IMR-90 (cell line): ENCODE results near the gene DGKE. TPM values are rescaled to one million over a fixed set of nuclear protein-coding genes. Genes with fewer than 3 reads are reported as not detected.

Experiments used
- ATAC-seq: fragments of 200-7000 bp; cut with Tn5 transposase; 2 replicates; pipeline ENCODE4 v1.9.1; 2020; ENCODE audit warnings: low read depth, mild to moderate bottlenecking, moderate library complexity
- BruUV-seq: library from RNA; stranded (reverse); fragments of 400-500 nt; replicated peaks from 2 replicates; lab custom pipeline; 2021; lab: Mats Ljungman, UMichigan
- CTCF ChIA-PET: fragments of 300-600 bp; formaldehyde crosslinking; extraction: SDS; loops from one replicate; lab custom pipeline; 2021; ENCODE audit warnings: antibody characterized with exemption; lab: Yijun Ruan, JAX
- POLR2A ChIA-PET: fragments of 300-600 bp; sonication (Branson Sonifier 250); formaldehyde crosslinking; loops from one replicate; lab custom pipeline; 2022; ENCODE audit warnings: antibody characterized with exemption; ENCODE audit not compliant: unreplicated experiment; lab: Charles Lee
- DNase-seq: peaks from one replicate; pipeline ENCODE4 v3.0.0; 2013
- H2AFZ ChIP-seq: replicated peaks from 2 replicates; pipeline ENCODE3; 2013; ENCODE audit warnings: low read length, mild to moderate bottlenecking; ENCODE audit not compliant: poor library complexity
- H2AK5ac ChIP-seq: 2 replicates; pipeline ENCODE4 v1.6.1; 2013; ENCODE audit warnings: low read depth, low read length, inconsistent platforms
- H2AK9ac ChIP-seq: replicated peaks from 2 replicates; pipeline ENCODE3; 2013; ENCODE audit warnings: mild to moderate bottlenecking, low read depth, low read length, moderate library complexity; ENCODE audit not compliant: poor library complexity
- H2BK120ac ChIP-seq: 2 replicates; pipeline ENCODE4 v1.6.1; 2013; ENCODE audit warnings: low read depth, low read length, inconsistent platforms
- H2BK15ac ChIP-seq: 3 replicates; pipeline ENCODE4 v1.6.1; 2013; ENCODE audit warnings: low read depth, low read length, inconsistent platforms
- H2BK20ac ChIP-seq: 2 replicates; pipeline ENCODE4 v1.6.1; 2013; ENCODE audit warnings: low read depth, mild to moderate bottlenecking, inconsistent platforms, low read length, moderate library complexity
- H2BK5ac ChIP-seq: 2 replicates; pipeline ENCODE4 v1.6.1; 2013; ENCODE audit warnings: mild to moderate bottlenecking, low read depth, low read length, inconsistent platforms; ENCODE audit not compliant: poor library complexity, severe bottlenecking
- H3K14ac ChIP-seq: replicated peaks from 2 replicates; pipeline ENCODE4 v1.6.1; 2013; ENCODE audit warnings: low read depth, low read length, inconsistent platforms
- H3K18ac ChIP-seq: 2 replicates; pipeline ENCODE4 v1.6.1; 2013; ENCODE audit warnings: low read depth, low read length, control low read depth
- H3K23ac ChIP-seq: 2 replicates; pipeline ENCODE4 v1.6.1; 2013; ENCODE audit warnings: low read depth, low read length, inconsistent platforms
- H3K27ac ChIP-seq: 2 replicates; pipeline ENCODE4 v1.5.1; 2013; ENCODE audit warnings: mild to moderate bottlenecking, control low read depth, low read length; ENCODE audit not compliant: insufficient read depth
- H3K27me3 ChIP-seq: 2 replicates; pipeline ENCODE4 v1.6.1; 2013; ENCODE audit warnings: low read length; ENCODE audit not compliant: control insufficient read depth, insufficient read depth
- H3K36me3 ChIP-seq: 2 replicates; pipeline ENCODE4 v1.6.1; 2013; ENCODE audit warnings: low read length, mixed read lengths; ENCODE audit not compliant: control insufficient read depth, insufficient read depth
- H3K4ac ChIP-seq: 2 replicates; pipeline ENCODE4 v1.6.1; 2013; ENCODE audit warnings: low read depth, low read length, inconsistent platforms
- H3K4me1 ChIP-seq: 2 replicates; pipeline ENCODE4 v1.6.1; 2013; ENCODE audit warnings: low read length, mixed read lengths; ENCODE audit not compliant: control insufficient read depth, insufficient read depth
- H3K4me2 ChIP-seq: 2 replicates; pipeline ENCODE4 v1.6.1; 2013; ENCODE audit warnings: low read depth, mild to moderate bottlenecking, control low read depth, low read length, moderate library complexity
- H3K4me3 ChIP-seq: 2 replicates; pipeline ENCODE4 v1.5.1; 2013; ENCODE audit warnings: low read depth, mild to moderate bottlenecking, control low read depth, low read length, moderate library complexity; ENCODE audit not compliant: insufficient read depth
- H3K56ac ChIP-seq: 2 replicates; pipeline ENCODE4 v1.6.1; 2013; ENCODE audit warnings: low read length, inconsistent platforms; ENCODE audit not compliant: insufficient read depth; ENCODE audit errors: extremely low read depth
- H3K79me1 ChIP-seq, 2 experiments: 2 replicates each; pipeline ENCODE4 v1.6.1; 2013; ENCODE audit warnings: low read length in 2 of 2, inconsistent platforms in 1 of 2, low read depth in 1 of 2
- H3K9ac ChIP-seq: 2 replicates; pipeline ENCODE4 v1.6.1; 2013; ENCODE audit warnings: low read depth, low read length, control low read depth
- H3K9me1 ChIP-seq: 2 replicates; pipeline ENCODE4 v1.6.1; 2013; ENCODE audit warnings: low read length, inconsistent platforms; ENCODE audit not compliant: insufficient read depth
- H3K9me3 ChIP-seq: 2 replicates; pipeline ENCODE4 v1.6.1; 2013; ENCODE audit warnings: low read length; ENCODE audit not compliant: control insufficient read depth, insufficient read depth
- H4K20me1 ChIP-seq: 2 replicates; pipeline ENCODE4 v1.6.1; 2013; ENCODE audit warnings: low read length, inconsistent platforms; ENCODE audit not compliant: insufficient read depth
- H4K5ac ChIP-seq: 2 replicates; pipeline ENCODE4 v1.6.1; 2013; ENCODE audit warnings: mild to moderate bottlenecking, low read depth, low read length, control low read depth
- H4K8ac ChIP-seq, 2 experiments: 2 replicates each; pipeline ENCODE4 v1.6.1; 2013; ENCODE audit warnings: low read depth in 2 of 2, low read length in 2 of 2, control low read depth in 1 of 2, inconsistent platforms in 1 of 2
- H4K91ac ChIP-seq: 2 replicates; pipeline ENCODE4 v1.6.1; 2013; ENCODE audit warnings: low read depth, low read length, inconsistent platforms; ENCODE audit not compliant: insufficient read depth
- CEBPB ChIP-seq: IDR thresholded peaks from 2 replicates; pipeline ENCODE4 v1.6.1; 2012; ENCODE audit warnings: low read depth, low read length, improper control_type of control experiment
- CHD1 ChIP-seq: IDR thresholded peaks from 2 replicates; pipeline ENCODE4 v1.6.1; 2012; ENCODE audit warnings: low read depth, low read length, improper control_type of control experiment
- FOS ChIP-seq: fragments of 150-350 bp; IDR thresholded peaks from 2 replicates; pipeline ENCODE4 v1.6.1; 2016; ENCODE audit warnings: low read depth, low read length
- MAFK ChIP-seq: IDR thresholded peaks from 2 replicates; pipeline ENCODE4 v1.6.1; 2012; ENCODE audit warnings: low read depth, low read length, improper control_type of control experiment
- MAZ ChIP-seq: IDR thresholded peaks from 2 replicates; pipeline ENCODE4 v1.6.1; 2012; ENCODE audit warnings: low read depth, mild to moderate bottlenecking, low read length, improper control_type of control experiment, moderate library complexity, borderline replicate concordance
- MXI1 ChIP-seq: IDR thresholded peaks from 2 replicates; pipeline ENCODE4 v1.6.1; 2012; ENCODE audit warnings: low read depth, mild to moderate bottlenecking, low read length, moderate library complexity, borderline replicate concordance
- NFE2L2 ChIP-seq: fragments of 150-350 bp; IDR thresholded peaks from 2 replicates; pipeline ENCODE4 v1.6.1; 2016; ENCODE audit warnings: low read depth, mild to moderate bottlenecking, low read length
- POLR2A ChIP-seq: IDR thresholded peaks from 2 replicates; pipeline ENCODE4 v1.6.1; 2012; ENCODE audit warnings: mild to moderate bottlenecking, low read depth, low read length
- RAD21 ChIP-seq: IDR thresholded peaks from 2 replicates; pipeline ENCODE4 v1.6.1; 2012; ENCODE audit warnings: low read length, improper control_type of control experiment
- RCOR1 ChIP-seq: IDR thresholded peaks from 2 replicates; pipeline ENCODE4 v1.6.1; 2012; ENCODE audit warnings: mild to moderate bottlenecking, low read length, improper control_type of control experiment; ENCODE audit not compliant: insufficient replicate concordance
- RFX5 ChIP-seq: IDR thresholded peaks from 2 replicates; pipeline ENCODE4 v1.8.0; 2012; ENCODE audit warnings: low read depth, mild to moderate bottlenecking, low read length, moderate library complexity
- SMC3 ChIP-seq: fragments of 150-350 bp; IDR thresholded peaks from 2 replicates; pipeline ENCODE4 v1.6.1; 2016; ENCODE audit warnings: low read depth, mild to moderate bottlenecking, antibody characterized with exemption, low read length, moderate library complexity
- WGBS, 2 experiments: methylation state at CpG; one replicate each; pipeline versions ENCODE4 v1.1.5 to v1.1.7; 2013; ENCODE audit warnings: missing lambda C conversion rate in 2 of 2; ENCODE audit not compliant: insufficient read length in 1 of 2; ENCODE audit errors: extremely low coverage in 2 of 2; 5-methylcytosine and 5-hydroxymethylcytosine counted together
- dilution Hi-C: fragments of 300-500 bp; cut with HindIII; formaldehyde crosslinking; loops from one replicate; pipeline ENCODE4 v1.14.3; 2018; ENCODE audit warnings: low sequenced_read_pairs; ENCODE audit not compliant: unreplicated experiment
- in situ Hi-C: fragments of 300-500 bp; cut with MboI; formaldehyde crosslinking; loops from 3 replicates; pipeline ENCODE4 v1.14.3; 2019; ENCODE audit warnings: low sequenced_read_pairs, inconsistent platforms, mixed read lengths
- intact Hi-C: fragments of 100-400 bp; cut with micrococcal nuclease; formaldehyde crosslinking; loops from 2 replicates; pipeline ENCODE4 v1.10.0; 2022
- polyA plus RNA-seq, 3 experiments: library from polyadenylated mRNA; depleted of rRNA; stranded (reverse); fragments of >200 nt; gene quantifications; 2 replicates each; pipeline ENCODE4 v1.2.3, GENCODE V29; 2012; ENCODE audit warnings: low replicate concordance in 1 of 3
- total RNA-seq: library from RNA; depleted of rRNA; stranded (reverse); fragments of >200 nt; gene quantifications from 2 replicates; pipeline ENCODE4 v1.2.3, GENCODE V29; 2012
- TF ChIP-seq, protein P1 (sequence below): fragments of 150-350 bp; IDR thresholded peaks from 2 replicates; pipeline ENCODE4 v1.6.1; 2017; ENCODE audit warnings: mild to moderate bottlenecking, antibody characterized with exemption, low read length, low read depth
- TF ChIP-seq, protein P2 (sequence below): fragments of 150-350 bp; IDR thresholded peaks from 2 replicates; pipeline ENCODE4 v1.6.1; 2016; ENCODE audit warnings: low read depth, mild to moderate bottlenecking, low read length, moderate library complexity, borderline replicate concordance
- TF ChIP-seq, protein P3 (sequence below): conservative IDR thresholded peaks from 2 replicates; pipeline ENCODE4 v1.5.1; 2012; ENCODE audit warnings: mild to moderate bottlenecking, low read depth, low read length, improper control_type of control experiment

DGKE gene
- total and polyA plus RNA-seq, 2 of the 4 experiments (the other 2 are of a cell fraction) = 3.9 to 5.0 TPM

DNA sequence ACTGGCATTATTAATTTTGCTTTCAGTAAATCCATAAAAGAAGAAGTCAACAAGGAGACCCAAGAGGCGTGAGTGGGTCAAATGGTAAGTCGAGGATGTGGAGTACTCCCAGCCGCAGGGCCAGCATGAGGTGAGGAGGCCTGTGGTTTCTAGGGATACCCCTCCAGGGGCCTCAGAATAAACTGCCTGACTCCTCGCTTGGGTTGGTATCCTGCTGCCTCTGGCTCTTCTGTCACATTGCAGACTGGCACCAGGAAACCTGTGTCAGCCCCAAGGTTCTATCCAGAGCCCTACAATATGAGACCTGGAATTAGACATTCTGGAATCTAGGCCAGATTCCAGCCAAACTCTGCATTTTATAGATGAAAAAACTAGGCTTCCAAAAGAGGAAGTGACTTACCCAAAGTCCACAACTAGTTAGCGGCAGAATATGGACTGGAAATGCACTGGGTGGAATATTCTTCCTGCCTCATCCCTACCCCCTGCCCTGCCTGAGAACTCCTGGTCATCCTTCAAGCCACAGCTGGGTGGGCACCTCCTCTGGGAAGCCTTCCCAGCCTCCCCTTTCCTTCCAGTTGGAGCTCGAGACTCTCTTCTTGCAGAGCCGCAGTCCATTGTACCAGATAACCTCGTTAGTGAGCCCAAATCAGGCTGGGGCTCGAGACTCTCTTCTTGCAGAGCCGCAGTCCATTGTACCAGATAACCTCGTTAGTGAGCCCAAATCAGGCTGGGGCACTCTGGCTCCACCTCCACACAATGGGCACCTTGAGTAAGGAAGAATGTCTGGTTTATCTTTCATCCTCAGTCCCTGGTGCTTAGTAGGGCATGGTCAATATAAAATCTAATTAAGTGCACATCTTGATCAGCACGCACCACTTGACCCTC, 22.8 kb upstream of the DGKE start:
- H3K9me3 ChIP-seq = no peaks in the 10 kb centered on the region
- ATAC-seq = no peak
- no peak for DNase-seq
- no peaks in the 10 kb centered on the region for H3K27me3 ChIP-seq
- H4K20me1 ChIP-seq = no peaks in the 10 kb centered on the region
- no peak overlapping the region for H3K18ac ChIP-seq
- no peak overlapping the region for H3K56ac ChIP-seq
- H2AK5ac ChIP-seq = no peak overlapping the region
- H3K4me2 ChIP-seq = no peak overlapping the region
- H3K23ac ChIP-seq = no peak overlapping the region
- H2BK20ac ChIP-seq = no peak overlapping the region
- in situ Hi-C loops (no loop called here), dilution Hi-C loops (no loop called here), intact Hi-C loops (no loop called here)
- no peak overlapping the region for H4K8ac ChIP-seq
- WGBS, 2 experiments = 97% methylated on average over 5 of the region's 12 CpGs; no CpG with 5 or more reads in 1 of the 2 experiments
- no peak overlapping the region for H3K4me3 ChIP-seq
- H2AFZ ChIP-seq = no peak overlapping the region
- peaks cover 4% of the 10 kb centered on the region for H3K4me1 ChIP-seq
- no peak overlapping the region for H3K9ac ChIP-seq
- H3K36me3 ChIP-seq = no peaks in the 10 kb centered on the region
- H3K9me1 ChIP-seq = peaks cover 19% of the 10 kb centered on the region; the same call in 1 of the 2 replicates
- H3K14ac ChIP-seq = no peak overlapping the region
- no peak overlapping the region for H2AK9ac ChIP-seq
- no peaks in the 10 kb centered on the region for H3K79me1 ChIP-seq
- no peak overlapping the region for H2BK15ac ChIP-seq
- no peak overlapping the region for H3K27ac ChIP-seq
- CTCF ChIA-PET = no interaction called here
- BruUV-seq = no TSS peak
- POLR2A ChIA-PET = no interaction called here
- no peak overlapping the region for H2BK5ac ChIP-seq
- no peak overlapping the region for H3K4ac ChIP-seq
- H4K91ac ChIP-seq = no peak overlapping the region
- no peak overlapping the region for H4K5ac ChIP-seq
- no peak overlapping the region for H2BK120ac ChIP-seq
- TF ChIP-seq MXI1 (no peak), MAFK (no peak), RAD21 (no peak), SMC3 (no peak), NFE2L2 (no peak), RCOR1 (no peak), POLR2A (no peak), MAZ (no peak), CEBPB (no peak), FOS (no peak), CHD1 (no peak), RFX5 (no peak)
- TF ChIP-seq, protein P1, sequence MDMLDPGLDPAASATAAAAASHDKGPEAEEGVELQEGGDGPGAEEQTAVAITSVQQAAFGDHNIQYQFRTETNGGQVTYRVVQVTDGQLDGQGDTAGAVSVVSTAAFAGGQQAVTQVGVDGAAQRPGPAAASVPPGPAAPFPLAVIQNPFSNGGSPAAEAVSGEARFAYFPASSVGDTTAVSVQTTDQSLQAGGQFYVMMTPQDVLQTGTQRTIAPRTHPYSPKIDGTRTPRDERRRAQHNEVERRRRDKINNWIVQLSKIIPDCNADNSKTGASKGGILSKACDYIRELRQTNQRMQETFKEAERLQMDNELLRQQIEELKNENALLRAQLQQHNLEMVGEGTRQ = no peak
- TF ChIP-seq, protein P2, sequence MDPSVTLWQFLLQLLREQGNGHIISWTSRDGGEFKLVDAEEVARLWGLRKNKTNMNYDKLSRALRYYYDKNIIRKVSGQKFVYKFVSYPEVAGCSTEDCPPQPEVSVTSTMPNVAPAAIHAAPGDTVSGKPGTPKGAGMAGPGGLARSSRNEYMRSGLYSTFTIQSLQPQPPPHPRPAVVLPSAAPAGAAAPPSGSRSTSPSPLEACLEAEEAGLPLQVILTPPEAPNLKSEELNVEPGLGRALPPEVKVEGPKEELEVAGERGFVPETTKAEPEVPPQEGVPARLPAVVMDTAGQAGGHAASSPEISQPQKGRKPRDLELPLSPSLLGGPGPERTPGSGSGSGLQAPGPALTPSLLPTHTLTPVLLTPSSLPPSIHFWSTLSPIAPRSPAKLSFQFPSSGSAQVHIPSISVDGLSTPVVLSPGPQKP = no peak
- TF ChIP-seq, protein P3, sequence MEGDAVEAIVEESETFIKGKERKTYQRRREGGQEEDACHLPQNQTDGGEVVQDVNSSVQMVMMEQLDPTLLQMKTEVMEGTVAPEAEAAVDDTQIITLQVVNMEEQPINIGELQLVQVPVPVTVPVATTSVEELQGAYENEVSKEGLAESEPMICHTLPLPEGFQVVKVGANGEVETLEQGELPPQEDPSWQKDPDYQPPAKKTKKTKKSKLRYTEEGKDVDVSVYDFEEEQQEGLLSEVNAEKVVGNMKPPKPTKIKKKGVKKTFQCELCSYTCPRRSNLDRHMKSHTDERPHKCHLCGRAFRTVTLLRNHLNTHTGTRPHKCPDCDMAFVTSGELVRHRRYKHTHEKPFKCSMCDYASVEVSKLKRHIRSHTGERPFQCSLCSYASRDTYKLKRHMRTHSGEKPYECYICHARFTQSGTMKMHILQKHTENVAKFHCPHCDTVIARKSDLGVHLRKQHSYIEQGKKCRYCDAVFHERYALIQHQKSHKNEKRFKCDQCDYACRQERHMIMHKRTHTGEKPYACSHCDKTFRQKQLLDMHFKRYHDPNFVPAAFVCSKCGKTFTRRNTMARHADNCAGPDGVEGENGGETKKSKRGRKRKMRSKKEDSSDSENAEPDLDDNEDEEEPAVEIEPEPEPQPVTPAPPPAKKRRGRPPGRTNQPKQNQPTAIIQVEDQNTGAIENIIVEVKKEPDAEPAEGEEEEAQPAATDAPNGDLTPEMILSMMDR = no peak
